ENCODE results near the gene SDF4. TPM values are rescaled to one million over a fixed set of nuclear protein-coding genes. Genes with fewer than 3 reads are reported as not detected.

Gene SDF4
- polyA plus RNA-seq, 6 donors from 2014 or later: 64.8 to 101 (median 85.4) TPM

GRCh38 chr1:1243807-1244191 is 12.0 kb upstream of the SDF4 start:
- peaks cover 0 to 16% (median 10%) of the 10 kb centered on the region in 3 donors for H3K27me3 Mint-ChIP-seq
- no peaks in the 10 kb centered on the region for H3K9me3 Mint-ChIP-seq
- DNase-seq: no peak
- no peaks in the 10 kb centered on the region for H3K4me1 Mint-ChIP-seq
- no peak overlapping the region for H3K27ac Mint-ChIP-seq
- no peaks in the 10 kb centered on the region for H3K36me3 Mint-ChIP-seq
- ATAC-seq (ENCODE audit: low read depth in 2 of 2): no peak
- no peak overlapping the region for H3K4me3 Mint-ChIP-seq

- DNase-seq (no peak), ATAC-seq (ENCODE audit: low read depth in 2 of 2) (no peak)
- peaks cover 0 to 17% (median 10%) of the 10 kb centered on the region in 3 donors for H3K27me3 Mint-ChIP-seq
- no peak overlapping the region for H3K4me3 Mint-ChIP-seq
- H3K4me1 Mint-ChIP-seq: peaks cover 0 to 2% (median 0%) of the 10 kb centered on the region in 3 donors
- H3K27ac Mint-ChIP-seq: no peak overlapping the region
- H3K36me3 Mint-ChIP-seq: no peaks in the 10 kb centered on the region
- H3K9me3 Mint-ChIP-seq: no peaks in the 10 kb centered on the region
Observed at GRCh38 chr1:1243266-1243660, 11.5 kb upstream of the SDF4 start.

- no peak for ATAC-seq (ENCODE audit: low read depth in 2 of 2)
- no peaks in the 10 kb centered on the region for H3K36me3 Mint-ChIP-seq
- H3K9me3 Mint-ChIP-seq: no peaks in the 10 kb centered on the region
Observed at GRCh38 chr1:1242461-1243265, 10.9 kb upstream of the SDF4 start.

GRCh38 chr1:1241588-1242219 is 9.9 kb upstream of the SDF4 start:
- Mint-ChIP-seq H3K27ac (no peak overlapping the region), H3K36me3 (no peaks in the 10 kb centered on the region), H3K27me3 (peaks cover 0 to 17% (median 10%) of the 10 kb centered on the region in 3 donors), H3K9me3 (no peaks in the 10 kb centered on the region), H3K4me1 (peaks cover 0 to 10% (median 0%) of the 10 kb centered on the region in 3 donors), H3K4me3 (no peak overlapping the region)
- DNase-seq: no peak
- no peak for ATAC-seq (ENCODE audit: low read depth in 2 of 2)

More at GRCh38 chr1:1242461-1243265, 10.9 kb upstream of the SDF4 start:
- no peak overlapping the region for H3K27ac Mint-ChIP-seq
- H3K4me3 Mint-ChIP-seq: no peak overlapping the region
- no peak for DNase-seq
- H3K27me3 Mint-ChIP-seq: peaks cover 0 to 17% (median 10%) of the 10 kb centered on the region in 3 donors
- H3K4me1 Mint-ChIP-seq: peaks cover 0 to 8% (median 0%) of the 10 kb centered on the region in 3 donors

GRCh38 chr1:1240822-1241587 is 9.2 kb upstream of the SDF4 start:
- peaks cover 0 to 17% (median 10%) of the 10 kb centered on the region in 3 donors for H3K27me3 Mint-ChIP-seq

GRCh38 chr1:1240348-1240732 is 8.5 kb upstream of the SDF4 start:
- Mint-ChIP-seq H3K27me3 (peaks cover 0 to 13% (median 10%) of the 10 kb centered on the region in 3 donors), H3K4me1 (peaks cover 0 to 10% (median 0%) of the 10 kb centered on the region in 3 donors), H3K36me3 (no peaks in the 10 kb centered on the region), H3K27ac (no peak overlapping the region), H3K9me3 (no peaks in the 10 kb centered on the region), H3K4me3 (no peak overlapping the region)
- ATAC-seq (ENCODE audit: low read depth in 2 of 2): no peak
- DNase-seq: no peak

More at GRCh38 chr1:1240822-1241587, 9.2 kb upstream of the SDF4 start:
- H3K9me3 Mint-ChIP-seq: no peaks in the 10 kb centered on the region
- H3K4me3 Mint-ChIP-seq: no peak overlapping the region
- H3K27ac Mint-ChIP-seq: no peak overlapping the region
- no peaks in the 10 kb centered on the region for H3K36me3 Mint-ChIP-seq
- DNase-seq (no peak), ATAC-seq (ENCODE audit: low read depth in 2 of 2) (no peak)
- peaks cover 0 to 10% (median 0%) of the 10 kb centered on the region in 3 donors for H3K4me1 Mint-ChIP-seq

- DNase-seq (no peak), ATAC-seq (ENCODE audit: low read depth in 2 of 2) (no peak)
- H3K4me1 Mint-ChIP-seq: peaks cover 0 to 10% (median 2%) of the 10 kb centered on the region in 3 donors
- H3K4me3 Mint-ChIP-seq: no peak overlapping the region
- no peaks in the 10 kb centered on the region for H3K9me3 Mint-ChIP-seq
- no peaks in the 10 kb centered on the region for H3K36me3 Mint-ChIP-seq
- H3K27me3 Mint-ChIP-seq: peaks cover 0 to 13% (median 10%) of the 10 kb centered on the region in 3 donors
- no peak overlapping the region for H3K27ac Mint-ChIP-seq
Observed at GRCh38 chr1:1239614-1240347, 8.0 kb upstream of the SDF4 start.

- no peak for ATAC-seq (ENCODE audit: low read depth in 2 of 2)
- no peak for DNase-seq
Observed at GRCh38 chr1:1239227-1239613, 7.4 kb upstream of the SDF4 start.

GRCh38 chr1:1238702-1239178 is 6.9 kb upstream of the SDF4 start:
- DNase-seq (no peak), ATAC-seq (ENCODE audit: low read depth in 2 of 2) (no peak)
- Mint-ChIP-seq H3K27me3 (peaks cover 0 to 13% (median 10%) of the 10 kb centered on the region in 3 donors), H3K4me3 (peak overlapping the region in 1 of 8 donors; percentile 39), H3K4me1 (peaks cover 3 to 19% (median 12%) of the 10 kb centered on the region in 3 donors), H3K36me3 (no peaks in the 10 kb centered on the region), H3K9me3 (no peaks in the 10 kb centered on the region), H3K27ac (peak overlapping the region in 1 of 6 donors; percentile 41)

More at GRCh38 chr1:1239227-1239613, 7.4 kb upstream of the SDF4 start:
- H3K27me3 Mint-ChIP-seq: peaks cover 0 to 13% (median 10%) of the 10 kb centered on the region in 3 donors
- H3K36me3 Mint-ChIP-seq: no peaks in the 10 kb centered on the region
- no peaks in the 10 kb centered on the region for H3K9me3 Mint-ChIP-seq
- H3K4me3 Mint-ChIP-seq: no peak overlapping the region
- H3K4me1 Mint-ChIP-seq: peaks cover under 1 to 15% (median 8%) of the 10 kb centered on the region in 3 donors
- H3K27ac Mint-ChIP-seq: no peak overlapping the region

- ATAC-seq (ENCODE audit: low read depth in 2 of 2) (peak; percentile 71), DNase-seq (peak; percentile 38)
- Mint-ChIP-seq H3K27ac (peak overlapping the region in 2 of 6 donors; percentile 41 to 71), H3K36me3 (no peaks in the 10 kb centered on the region), H3K4me3 (peak overlapping the region in 4 of 8 donors; percentile 9 to 66 (median 27)), H3K4me1 (peaks cover 7 to 19% (median 16%) of the 10 kb centered on the region in 3 donors), H3K27me3 (peaks cover 0 to 13% (median 10%) of the 10 kb centered on the region in 3 donors), H3K9me3 (no peaks in the 10 kb centered on the region)
Observed at GRCh38 chr1:1237874-1238701, 6.3 kb upstream of the SDF4 start.

GRCh38 chr1:1236945-1237873 is 5.4 kb upstream of the SDF4 start:
- no peak for ATAC-seq (ENCODE audit: low read depth in 2 of 2)
- peaks cover 0 to 13% (median 10%) of the 10 kb centered on the region in 3 donors for H3K27me3 Mint-ChIP-seq

More at GRCh38 chr1:1236945-1237873, 5.4 kb upstream of the SDF4 start:
- Mint-ChIP-seq H3K9me3 (no peaks in the 10 kb centered on the region), H3K4me3 (peak overlapping the region in 4 of 8 donors; percentile 9 to 66 (median 36)), H3K27ac (peak overlapping the region in 3 of 6 donors; percentile 24 to 71 (median 41)), H3K4me1 (peaks cover 7 to 19% (median 16%) of the 10 kb centered on the region in 3 donors), H3K36me3 (no peaks in the 10 kb centered on the region)
- no peak for DNase-seq
